Breast epithelium (tissue), 3 donors: ENCODE results near the gene CD58.

Experiments used
- POLR2AphosphoS5 ChIP-seq, 3 donors: sonication (generic); formaldehyde crosslinking; IDR thresholded peaks; one replicate each; pipeline ENCODE4 v1.6.1; 2017; ENCODE audit warnings: antibody characterized with exemption in 3 of 3
- TF ChIP-seq, protein P1 (sequence below), 3 donors: fragments of 450-650 bp; IDR thresholded peaks; one replicate each; pipeline ENCODE4 v1.5.1; 2016 to 2017; ENCODE audit warnings: antibody characterized with exemption in 3 of 3, mild to moderate bottlenecking in 3 of 3, moderate library complexity in 3 of 3

DNA sequence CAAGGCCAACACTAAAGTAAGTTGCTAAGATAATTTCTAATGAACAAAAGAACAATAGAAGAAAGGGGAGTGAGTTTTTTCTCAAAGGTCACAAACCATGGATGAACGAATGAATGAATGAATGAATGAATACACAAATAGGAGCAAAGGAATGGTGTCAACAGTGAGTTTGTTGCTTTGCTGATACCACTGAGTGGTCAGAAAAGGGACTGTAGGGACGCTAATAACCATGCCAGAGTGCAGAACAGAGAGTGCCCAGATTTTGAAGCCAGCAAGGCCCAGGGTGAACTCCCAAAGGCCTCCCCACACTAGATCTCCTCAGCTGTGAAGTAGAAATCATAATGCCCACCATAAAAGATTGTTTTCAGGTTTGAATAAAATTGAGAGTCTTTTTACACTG, 15.9 kb downstream of the CD58 start:
- TF ChIP-seq, protein P1, sequence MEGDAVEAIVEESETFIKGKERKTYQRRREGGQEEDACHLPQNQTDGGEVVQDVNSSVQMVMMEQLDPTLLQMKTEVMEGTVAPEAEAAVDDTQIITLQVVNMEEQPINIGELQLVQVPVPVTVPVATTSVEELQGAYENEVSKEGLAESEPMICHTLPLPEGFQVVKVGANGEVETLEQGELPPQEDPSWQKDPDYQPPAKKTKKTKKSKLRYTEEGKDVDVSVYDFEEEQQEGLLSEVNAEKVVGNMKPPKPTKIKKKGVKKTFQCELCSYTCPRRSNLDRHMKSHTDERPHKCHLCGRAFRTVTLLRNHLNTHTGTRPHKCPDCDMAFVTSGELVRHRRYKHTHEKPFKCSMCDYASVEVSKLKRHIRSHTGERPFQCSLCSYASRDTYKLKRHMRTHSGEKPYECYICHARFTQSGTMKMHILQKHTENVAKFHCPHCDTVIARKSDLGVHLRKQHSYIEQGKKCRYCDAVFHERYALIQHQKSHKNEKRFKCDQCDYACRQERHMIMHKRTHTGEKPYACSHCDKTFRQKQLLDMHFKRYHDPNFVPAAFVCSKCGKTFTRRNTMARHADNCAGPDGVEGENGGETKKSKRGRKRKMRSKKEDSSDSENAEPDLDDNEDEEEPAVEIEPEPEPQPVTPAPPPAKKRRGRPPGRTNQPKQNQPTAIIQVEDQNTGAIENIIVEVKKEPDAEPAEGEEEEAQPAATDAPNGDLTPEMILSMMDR (IDR thresholded peaks at IDR 0.05), result no peak
- TF ChIP-seq POLR2AphosphoS5 (IDR thresholded peaks at IDR 0.05), result no peak
